Measurements from ENCODE around the gene MASP1.

MASP1 gene

GRCh38 chr3:187271582-187271981 lies 20.0 kb downstream of the MASP1 start:
- no peaks in the 10 kb centered on the region for H3K36me3 ChIP-seq (ENCODE audit: control insufficient read depth in 5 of 5, insufficient read depth in 5 of 5, low read length in 5 of 5)
- H3K9ac ChIP-seq (ENCODE audit: low read length in 5 of 5): no peak overlapping the region
- no peak overlapping the region for H3K27ac ChIP-seq (ENCODE audit: low read depth, low read length)
- no peak overlapping the region for H3K4me3 ChIP-seq (ENCODE audit: low read depth in 1 of 5, low read length in 5 of 5)
- H3K27me3 ChIP-seq (ENCODE audit: control insufficient read depth in 5 of 5, insufficient read depth in 4 of 5, low read length in 5 of 5): peaks cover 0 to 2% (median 0%) of the 10 kb centered on the region in 5 donors
- H3K4me1 ChIP-seq (ENCODE audit: control insufficient read depth in 5 of 5, insufficient read depth in 5 of 5, low read length in 5 of 5): peaks cover 0 to 2% (median 0%) of the 10 kb centered on the region in 5 donors
- H3K9me3 ChIP-seq (ENCODE audit: control insufficient read depth in 5 of 5, low read length in 5 of 5): peaks cover 7 to 12% (median 7%) of the 10 kb centered on the region in 5 donors

GRCh38 chr3:187269486-187269885 lies 22.1 kb downstream of the MASP1 start:
- Histone ChIP-seq H3K36me3 (ENCODE audit: control insufficient read depth in 5 of 5, insufficient read depth in 5 of 5, low read length in 5 of 5) (no peaks in the 10 kb centered on the region), H3K27ac (ENCODE audit: low read depth, low read length) (no peak overlapping the region), H3K9ac (ENCODE audit: low read length in 5 of 5) (no peak overlapping the region), H3K9me3 (ENCODE audit: control insufficient read depth in 5 of 5, low read length in 5 of 5) (peaks cover 7 to 12% (median 7%) of the 10 kb centered on the region in 5 donors), H3K27me3 (ENCODE audit: control insufficient read depth in 5 of 5, insufficient read depth in 4 of 5, low read length in 5 of 5) (no peaks in the 10 kb centered on the region), H3K4me1 (ENCODE audit: control insufficient read depth in 5 of 5, insufficient read depth in 5 of 5, low read length in 5 of 5) (peaks cover 0 to 10% (median 0%) of the 10 kb centered on the region in 5 donors), H3K4me3 (ENCODE audit: low read depth in 1 of 5, low read length in 5 of 5) (no peak overlapping the region)

- Histone ChIP-seq H3K4me1 (ENCODE audit: control insufficient read depth in 5 of 5, insufficient read depth in 5 of 5, low read length in 5 of 5) (peaks cover 0 to 12% (median 2%) of the 10 kb centered on the region in 5 donors), H3K4me3 (ENCODE audit: low read depth in 1 of 5, low read length in 5 of 5) (no peak overlapping the region), H3K9ac (ENCODE audit: low read length in 5 of 5) (no peak overlapping the region), H3K36me3 (ENCODE audit: control insufficient read depth in 5 of 5, insufficient read depth in 5 of 5, low read length in 5 of 5) (no peaks in the 10 kb centered on the region), H3K27ac (ENCODE audit: low read depth, low read length) (no peak overlapping the region), H3K27me3 (ENCODE audit: control insufficient read depth in 5 of 5, insufficient read depth in 4 of 5, low read length in 5 of 5) (no peaks in the 10 kb centered on the region), H3K9me3 (ENCODE audit: control insufficient read depth in 5 of 5, low read length in 5 of 5) (peaks cover 7 to 12% (median 7%) of the 10 kb centered on the region in 5 donors)
These were observed 24.2 kb downstream of the MASP1 start for GRCh38 chr3:187267306-187267705.

GRCh38 chr3:187266691-187267090 lies 24.8 kb downstream of the MASP1 start:
- Histone ChIP-seq H3K27ac (ENCODE audit: low read depth, low read length) (no peak overlapping the region), H3K4me3 (ENCODE audit: low read depth in 1 of 5, low read length in 5 of 5) (no peak overlapping the region), H3K36me3 (ENCODE audit: control insufficient read depth in 5 of 5, insufficient read depth in 5 of 5, low read length in 5 of 5) (no peaks in the 10 kb centered on the region), H3K4me1 (ENCODE audit: control insufficient read depth in 5 of 5, insufficient read depth in 5 of 5, low read length in 5 of 5) (peaks cover 0 to 12% (median 2%) of the 10 kb centered on the region in 5 donors), H3K9me3 (ENCODE audit: control insufficient read depth in 5 of 5, low read length in 5 of 5) (peaks cover 7 to 12% (median 7%) of the 10 kb centered on the region in 5 donors), H3K9ac (ENCODE audit: low read length in 5 of 5) (no peak overlapping the region), H3K27me3 (ENCODE audit: control insufficient read depth in 5 of 5, insufficient read depth in 4 of 5, low read length in 5 of 5) (no peaks in the 10 kb centered on the region)

GRCh38 chr3:187265461-187265955 lies 26.0 kb downstream of the MASP1 start:
- Histone ChIP-seq H3K27me3 (ENCODE audit: control insufficient read depth in 5 of 5, insufficient read depth in 4 of 5, low read length in 5 of 5) (no peaks in the 10 kb centered on the region), H3K4me1 (ENCODE audit: control insufficient read depth in 5 of 5, insufficient read depth in 5 of 5, low read length in 5 of 5) (peaks cover 0 to 12% (median 2%) of the 10 kb centered on the region in 5 donors), H3K9ac (ENCODE audit: low read length in 5 of 5) (no peak overlapping the region), H3K27ac (ENCODE audit: low read depth, low read length) (no peak overlapping the region), H3K9me3 (ENCODE audit: control insufficient read depth in 5 of 5, low read length in 5 of 5) (peaks cover 7 to 12% (median 7%) of the 10 kb centered on the region in 5 donors), H3K4me3 (ENCODE audit: low read depth in 1 of 5, low read length in 5 of 5) (no peak overlapping the region), H3K36me3 (ENCODE audit: control insufficient read depth in 5 of 5, insufficient read depth in 5 of 5, low read length in 5 of 5) (no peaks in the 10 kb centered on the region)

GRCh38 chr3:187264911-187265310 lies 26.6 kb downstream of the MASP1 start:
- peaks cover 5 to 7% (median 7%) of the 10 kb centered on the region in 5 donors for H3K9me3 ChIP-seq (ENCODE audit: control insufficient read depth in 5 of 5, low read length in 5 of 5)
- H3K9ac ChIP-seq (ENCODE audit: low read length in 5 of 5): no peak overlapping the region
- no peaks in the 10 kb centered on the region for H3K36me3 ChIP-seq (ENCODE audit: control insufficient read depth in 5 of 5, insufficient read depth in 5 of 5, low read length in 5 of 5)
- no peak overlapping the region for H3K4me3 ChIP-seq (ENCODE audit: low read depth in 1 of 5, low read length in 5 of 5)
- H3K4me1 ChIP-seq (ENCODE audit: control insufficient read depth in 5 of 5, insufficient read depth in 5 of 5, low read length in 5 of 5): peaks cover 0 to 12% (median 2%) of the 10 kb centered on the region in 5 donors
- H3K27ac ChIP-seq (ENCODE audit: low read depth, low read length): no peak overlapping the region
- no peaks in the 10 kb centered on the region for H3K27me3 ChIP-seq (ENCODE audit: control insufficient read depth in 5 of 5, insufficient read depth in 4 of 5, low read length in 5 of 5)

GRCh38 chr3:187264021-187264420 lies 27.5 kb downstream of the MASP1 start:
- Histone ChIP-seq H3K4me1 (ENCODE audit: control insufficient read depth in 5 of 5, insufficient read depth in 5 of 5, low read length in 5 of 5) (peaks cover 0 to 12% (median 2%) of the 10 kb centered on the region in 5 donors), H3K27me3 (ENCODE audit: control insufficient read depth in 5 of 5, insufficient read depth in 4 of 5, low read length in 5 of 5) (no peaks in the 10 kb centered on the region), H3K9me3 (ENCODE audit: control insufficient read depth in 5 of 5, low read length in 5 of 5) (peaks cover 0 to 3% (median under 1%) of the 10 kb centered on the region in 5 donors), H3K27ac (ENCODE audit: low read depth, low read length) (no peak overlapping the region), H3K36me3 (ENCODE audit: control insufficient read depth in 5 of 5, insufficient read depth in 5 of 5, low read length in 5 of 5) (no peaks in the 10 kb centered on the region), H3K4me3 (ENCODE audit: low read depth in 1 of 5, low read length in 5 of 5) (no peak overlapping the region), H3K9ac (ENCODE audit: low read length in 5 of 5) (no peak overlapping the region)

GRCh38 chr3:187263270-187263669 lies 28.3 kb downstream of the MASP1 start:
- no peak overlapping the region for H3K4me3 ChIP-seq (ENCODE audit: low read depth in 1 of 5, low read length in 5 of 5)
- no peak overlapping the region for H3K9ac ChIP-seq (ENCODE audit: low read length in 5 of 5)
- H3K27me3 ChIP-seq (ENCODE audit: control insufficient read depth in 5 of 5, insufficient read depth in 4 of 5, low read length in 5 of 5): no peaks in the 10 kb centered on the region
- no peak overlapping the region for H3K27ac ChIP-seq (ENCODE audit: low read depth, low read length)
- H3K36me3 ChIP-seq (ENCODE audit: control insufficient read depth in 5 of 5, insufficient read depth in 5 of 5, low read length in 5 of 5): no peaks in the 10 kb centered on the region
- no peaks in the 10 kb centered on the region for H3K9me3 ChIP-seq (ENCODE audit: control insufficient read depth in 5 of 5, low read length in 5 of 5)
- H3K4me1 ChIP-seq (ENCODE audit: control insufficient read depth in 5 of 5, insufficient read depth in 5 of 5, low read length in 5 of 5): peaks cover 0 to 12% (median 2%) of the 10 kb centered on the region in 5 donors

GRCh38 chr3:187262360-187262759 lies 29.2 kb downstream of the MASP1 start:
- H3K4me1 ChIP-seq (ENCODE audit: control insufficient read depth in 5 of 5, insufficient read depth in 5 of 5, low read length in 5 of 5): peaks cover 0 to 12% (median 2%) of the 10 kb centered on the region in 5 donors

GRCh38 chr3:187261541-187261969 lies 30.0 kb downstream of the MASP1 start:
- no peak overlapping the region for H3K4me3 ChIP-seq (ENCODE audit: low read depth in 1 of 5, low read length in 5 of 5)
- H3K27me3 ChIP-seq (ENCODE audit: control insufficient read depth in 5 of 5, insufficient read depth in 4 of 5, low read length in 5 of 5): no peaks in the 10 kb centered on the region
- peaks cover 0 to 2% (median 0%) of the 10 kb centered on the region in 5 donors for H3K36me3 ChIP-seq (ENCODE audit: control insufficient read depth in 5 of 5, insufficient read depth in 5 of 5, low read length in 5 of 5)
- H3K4me1 ChIP-seq (ENCODE audit: control insufficient read depth in 5 of 5, insufficient read depth in 5 of 5, low read length in 5 of 5): peaks cover 0 to 12% (median 2%) of the 10 kb centered on the region in 5 donors
- no peak overlapping the region for H3K9ac ChIP-seq (ENCODE audit: low read length in 5 of 5)
- H3K9me3 ChIP-seq (ENCODE audit: control insufficient read depth in 5 of 5, low read length in 5 of 5): no peaks in the 10 kb centered on the region
- H3K27ac ChIP-seq (ENCODE audit: low read depth, low read length): no peak overlapping the region

More at GRCh38 chr3:187262360-187262759, 29.2 kb downstream of the MASP1 start:
- Histone ChIP-seq H3K27me3 (ENCODE audit: control insufficient read depth in 5 of 5, insufficient read depth in 4 of 5, low read length in 5 of 5) (no peaks in the 10 kb centered on the region), H3K36me3 (ENCODE audit: control insufficient read depth in 5 of 5, insufficient read depth in 5 of 5, low read length in 5 of 5) (no peaks in the 10 kb centered on the region), H3K4me3 (ENCODE audit: low read depth in 1 of 5, low read length in 5 of 5) (no peak overlapping the region), H3K9me3 (ENCODE audit: control insufficient read depth in 5 of 5, low read length in 5 of 5) (no peaks in the 10 kb centered on the region), H3K9ac (ENCODE audit: low read length in 5 of 5) (no peak overlapping the region), H3K27ac (ENCODE audit: low read depth, low read length) (no peak overlapping the region)
